Fibroblast of pulmonary artery (primary cell): ENCODE results near the gene FGD4.

Experiments used
- DNase-seq: peaks from one replicate; pipeline ENCODE4 v3.0.0-alpha.2; 2010; ENCODE audit warnings: low read depth
- H3K4me3 ChIP-seq: replicated peaks from 2 replicates; pipeline ENCODE4 v1.5.1; 2011; ENCODE audit warnings: low read depth, mild to moderate bottlenecking, control low read depth, low read length, moderate library complexity
- CTCF ChIP-seq: IDR thresholded peaks from 2 replicates; pipeline ENCODE4 v1.5.1; 2011; ENCODE audit warnings: mild to moderate bottlenecking, control low read depth, low read length, inconsistent platforms; ENCODE audit errors: missing control alignments

Gene FGD4

GRCh38 chr12:32366714-32367113 lies 32.6 kb upstream of the FGD4 start:
- no peak overlapping the region for H3K4me3 ChIP-seq
- no peak for DNase-seq
- no peak for TF ChIP-seq CTCF

- no peak for DNase-seq
- H3K4me3 ChIP-seq = no peak overlapping the region
Measured at GRCh38 chr12:32367381-32367780, 32.0 kb upstream of the FGD4 start.

GRCh38 chr12:32369202-32369601 lies 30.2 kb upstream of the FGD4 start:
- TF ChIP-seq CTCF = no peak
- no peak overlapping the region for H3K4me3 ChIP-seq
- no peak for DNase-seq

More at GRCh38 chr12:32367381-32367780, 32.0 kb upstream of the FGD4 start:
- TF ChIP-seq CTCF = no peak

GRCh38 chr12:32377344-32378055 lies 21.9 kb upstream of the FGD4 start:
- no peak overlapping the region for H3K4me3 ChIP-seq
- DNase-seq = no peak
- no peak for TF ChIP-seq CTCF

GRCh38 chr12:32379213-32379612 lies 20.1 kb upstream of the FGD4 start:
- no peak for DNase-seq
- TF ChIP-seq CTCF = no peak
- H3K4me3 ChIP-seq = no peak overlapping the region

GRCh38 chr12:32379667-32380066 lies 19.7 kb upstream of the FGD4 start:
- DNase-seq = no peak
- TF ChIP-seq CTCF = no peak
- H3K4me3 ChIP-seq = no peak overlapping the region

- H3K4me3 ChIP-seq = no peak overlapping the region
- DNase-seq = no peak
- no peak for TF ChIP-seq CTCF
Measured at GRCh38 chr12:32382226-32382625, 17.1 kb upstream of the FGD4 start.
